MM.1S (cell line): Measurements from ENCODE around the gene ITPRIPL2.

Experiments used
- EZH2 ChIP-seq: fragments of 300-600 bp; sonication (generic); optimal IDR thresholded peaks from 2 replicates; pipeline ENCODE3; 2017; ENCODE audit warnings: low read depth, mild to moderate bottlenecking, antibody characterized with exemption, low read length, mixed read lengths
- EZH2phosphoT487 ChIP-seq: fragments of 300-600 bp; sonication (generic); IDR thresholded peaks from 2 replicates; pipeline ENCODE4 v1.6.1; 2018; ENCODE audit warnings: antibody characterized with exemption, low read length
- TF ChIP-seq, protein P1 (sequence below): fragments of 300-600 bp; sonication (generic); IDR thresholded peaks from 2 replicates; pipeline ENCODE4 v1.5.1; 2016; ENCODE audit warnings: antibody characterized with exemption, low read length, mixed read lengths

DNA sequence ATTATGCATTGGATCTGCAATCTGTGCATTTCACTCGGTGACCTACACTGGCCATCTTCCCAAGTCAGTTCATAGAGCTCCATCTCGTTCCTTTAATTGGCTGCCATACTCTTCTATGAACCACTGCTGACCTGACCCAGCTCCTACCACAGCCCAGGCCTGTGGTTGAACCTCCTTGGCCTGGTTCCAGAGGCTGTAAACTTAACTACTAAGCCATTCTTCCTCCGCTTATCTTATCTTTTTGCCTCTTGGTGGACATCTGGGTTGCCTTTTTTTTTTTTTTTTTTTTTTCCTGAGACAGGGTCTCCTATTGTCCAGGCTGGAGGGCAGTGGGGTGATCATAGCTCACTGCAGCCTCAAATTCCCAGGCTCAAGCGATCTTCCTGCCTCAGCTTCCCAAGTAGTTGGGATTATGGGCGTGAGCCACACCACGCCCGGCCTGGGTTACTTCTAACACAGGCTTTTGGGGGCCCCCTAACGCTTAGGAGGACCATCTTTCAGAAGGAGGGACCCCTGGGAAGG is 28.0 kb upstream of the ITPRIPL2 start:
- TF ChIP-seq EZH2 (no peak), EZH2phosphoT487 (no peak)
- TF ChIP-seq, protein P1, sequence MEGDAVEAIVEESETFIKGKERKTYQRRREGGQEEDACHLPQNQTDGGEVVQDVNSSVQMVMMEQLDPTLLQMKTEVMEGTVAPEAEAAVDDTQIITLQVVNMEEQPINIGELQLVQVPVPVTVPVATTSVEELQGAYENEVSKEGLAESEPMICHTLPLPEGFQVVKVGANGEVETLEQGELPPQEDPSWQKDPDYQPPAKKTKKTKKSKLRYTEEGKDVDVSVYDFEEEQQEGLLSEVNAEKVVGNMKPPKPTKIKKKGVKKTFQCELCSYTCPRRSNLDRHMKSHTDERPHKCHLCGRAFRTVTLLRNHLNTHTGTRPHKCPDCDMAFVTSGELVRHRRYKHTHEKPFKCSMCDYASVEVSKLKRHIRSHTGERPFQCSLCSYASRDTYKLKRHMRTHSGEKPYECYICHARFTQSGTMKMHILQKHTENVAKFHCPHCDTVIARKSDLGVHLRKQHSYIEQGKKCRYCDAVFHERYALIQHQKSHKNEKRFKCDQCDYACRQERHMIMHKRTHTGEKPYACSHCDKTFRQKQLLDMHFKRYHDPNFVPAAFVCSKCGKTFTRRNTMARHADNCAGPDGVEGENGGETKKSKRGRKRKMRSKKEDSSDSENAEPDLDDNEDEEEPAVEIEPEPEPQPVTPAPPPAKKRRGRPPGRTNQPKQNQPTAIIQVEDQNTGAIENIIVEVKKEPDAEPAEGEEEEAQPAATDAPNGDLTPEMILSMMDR = no peak
